ENCODE results near the gene ATOX1.

The ATOX1 gene

DNA sequence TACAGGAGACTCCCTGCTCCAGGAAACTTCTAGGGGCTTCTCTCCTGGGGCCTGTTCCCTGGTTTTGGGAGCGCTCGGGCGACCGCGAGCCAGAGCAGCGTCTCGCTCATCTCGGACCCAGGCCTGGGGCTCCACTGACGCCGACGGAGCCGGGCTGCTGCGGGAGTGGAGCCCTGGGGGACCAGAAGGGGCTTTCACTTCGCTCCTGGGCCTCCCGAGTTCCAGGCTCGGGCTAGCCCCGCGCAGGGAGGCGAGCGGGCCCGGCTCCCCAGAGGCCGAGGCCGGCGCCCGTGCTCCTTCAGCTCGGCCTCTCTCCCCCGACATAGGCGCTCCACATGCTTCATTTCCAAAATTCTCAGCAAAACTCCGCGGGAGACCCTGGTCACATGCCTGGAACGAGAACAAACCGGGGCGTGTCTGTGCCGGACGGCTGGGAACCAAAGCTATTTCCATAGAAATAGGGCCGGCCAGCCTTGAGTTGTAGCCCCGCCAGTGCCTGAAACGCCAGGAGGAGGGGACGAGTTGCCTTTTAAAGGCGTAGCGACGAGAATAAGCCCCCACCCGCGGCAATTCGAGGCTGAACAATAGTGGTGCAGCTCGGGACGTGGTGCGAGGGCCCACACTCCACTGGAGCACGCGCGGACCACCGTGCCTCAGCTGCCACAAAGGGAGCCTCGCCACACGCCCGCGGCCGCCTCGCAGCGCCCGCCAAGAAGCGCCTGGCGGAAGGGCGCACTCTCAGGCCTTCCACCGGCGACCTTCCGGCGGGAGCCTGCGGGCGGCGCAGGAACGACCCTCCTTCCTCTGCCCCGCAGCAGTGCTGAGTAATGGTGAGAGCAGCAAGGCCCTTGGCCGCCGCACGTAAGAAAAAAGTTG is 12.2 kb upstream of the ATOX1 start:
- DNase-seq (ENCODE audit: low spot score), result peak; percentile 73

DNA sequence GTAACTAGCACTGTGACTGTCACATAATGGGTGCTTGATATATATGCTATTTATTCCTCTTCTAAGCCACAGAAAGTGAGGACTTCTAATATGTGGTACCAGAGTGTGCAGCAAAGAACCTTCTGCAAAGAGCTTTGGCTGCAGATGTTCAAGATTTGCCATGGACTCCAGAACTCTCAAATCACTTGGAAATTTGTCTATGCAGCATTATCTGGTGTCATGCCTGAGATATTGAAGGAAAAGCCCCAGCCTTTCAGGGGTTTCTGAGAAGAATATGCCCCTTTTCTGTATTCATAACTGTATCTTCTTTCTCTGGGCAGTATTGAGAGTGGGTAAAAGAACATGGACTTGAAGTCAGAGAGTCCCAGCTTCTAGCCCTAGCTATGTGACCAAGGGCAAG is 8.5 kb upstream of the ATOX1 start:
- DNase-seq (ENCODE audit: low spot score), result no peak

- no peak for DNase-seq (ENCODE audit: low spot score)
Measured at GRCh38 chr5:151764801-151765200, 6.4 kb upstream of the ATOX1 start.

DNA sequence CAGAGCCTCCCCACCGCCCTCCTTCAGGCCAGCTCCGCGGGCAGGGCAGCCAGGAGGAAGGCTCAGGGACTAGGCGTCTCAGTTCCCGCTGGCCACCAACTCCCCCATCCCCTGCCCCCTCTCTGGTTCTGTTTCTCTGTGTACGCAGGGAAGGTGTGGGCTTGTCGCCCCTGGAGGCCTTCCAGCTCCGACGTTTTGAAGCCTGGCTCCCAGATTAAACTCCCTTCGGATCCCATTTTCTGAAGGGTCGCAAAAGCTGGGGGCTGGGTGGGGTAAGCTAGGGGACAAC is 346 bp downstream of the ATOX1 start:
- DNase-seq (ENCODE audit: low spot score), result no peak

- no peak for DNase-seq (ENCODE audit: low spot score)
Measured at GRCh38 chr5:151757233-151758140, 944 bp downstream of the ATOX1 start.

DNA sequence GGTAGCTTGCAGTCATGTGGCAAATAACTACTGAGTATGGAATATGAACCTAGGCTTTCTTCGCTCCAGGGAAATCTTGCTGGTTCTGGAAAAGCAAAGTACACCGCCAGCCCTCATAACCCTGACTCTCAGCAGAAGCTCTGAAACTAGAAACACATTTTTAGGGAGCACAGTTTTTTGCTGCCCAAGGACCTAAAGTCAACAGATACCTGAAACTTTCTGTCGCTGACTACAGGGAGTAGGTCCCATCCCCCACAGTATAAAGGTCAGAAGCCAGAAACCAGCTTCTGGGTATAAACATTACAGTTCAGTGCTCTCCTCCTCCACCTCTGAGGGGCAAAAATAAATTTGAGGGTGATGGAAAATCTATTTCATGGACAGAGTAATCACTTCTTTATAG is 3.0 kb downstream of the ATOX1 start:
- no peak for DNase-seq (ENCODE audit: low spot score)

DNA sequence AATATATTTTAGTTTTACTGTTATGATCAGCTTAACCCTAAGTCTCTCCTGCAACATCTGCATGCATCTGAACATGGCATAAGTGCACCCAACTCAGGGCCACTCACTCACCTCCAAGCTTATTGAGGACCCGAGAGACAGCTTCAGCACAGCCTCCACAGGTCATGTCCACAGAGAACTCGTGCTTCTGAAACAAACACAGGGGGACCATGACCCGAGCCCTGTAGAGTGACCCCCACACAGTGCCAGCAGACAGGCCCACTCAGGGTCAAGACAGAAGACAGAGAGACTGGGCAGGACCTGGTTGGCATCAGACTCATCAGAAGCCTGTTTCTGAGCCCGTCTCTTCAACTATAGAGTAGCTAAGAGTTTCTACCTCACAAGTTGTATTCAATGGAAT is 6.8 kb downstream of the ATOX1 start:
- no peak for DNase-seq (ENCODE audit: low spot score)

DNA sequence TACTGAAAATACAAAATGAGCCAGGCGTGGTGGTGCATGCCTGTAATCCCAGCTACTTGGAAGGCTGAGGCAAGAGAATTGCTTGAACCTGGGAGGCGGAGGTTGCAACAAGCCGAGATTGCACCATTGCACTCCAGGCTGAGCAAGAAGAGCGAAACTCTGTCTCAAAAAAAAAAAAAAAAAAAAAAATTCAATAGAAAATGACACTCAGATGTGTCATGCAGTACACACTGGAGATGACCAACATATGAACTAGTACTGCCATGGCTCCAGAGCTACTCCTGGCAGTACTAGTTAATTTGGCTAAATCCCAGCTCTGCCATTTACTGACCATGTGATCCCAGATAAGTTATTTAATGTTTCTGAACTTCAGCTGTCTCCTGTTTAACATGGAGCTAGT is 7.3 kb downstream of the ATOX1 start:
- no peak for DNase-seq (ENCODE audit: low spot score)

DNA sequence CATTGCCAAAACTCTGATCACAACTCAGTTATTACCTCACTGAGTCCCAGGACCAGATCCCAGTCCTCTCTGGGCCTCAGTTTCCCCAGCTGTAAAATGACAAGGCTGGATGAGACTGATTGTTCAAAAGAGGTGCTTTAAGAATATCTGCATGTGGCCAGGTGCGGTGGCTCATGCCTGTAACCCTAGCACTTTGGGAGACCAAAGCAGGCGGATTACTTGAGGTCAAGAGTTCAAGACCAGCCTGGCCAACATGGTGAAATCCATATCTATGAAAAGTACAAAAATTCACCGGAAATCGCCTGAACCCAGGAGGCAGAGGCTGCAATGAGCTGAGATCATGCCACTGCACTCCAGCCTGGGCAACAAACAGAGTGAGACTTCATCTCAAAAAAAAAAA is 8.3 kb downstream of the ATOX1 start:
- no peak for DNase-seq (ENCODE audit: low spot score)

DNA sequence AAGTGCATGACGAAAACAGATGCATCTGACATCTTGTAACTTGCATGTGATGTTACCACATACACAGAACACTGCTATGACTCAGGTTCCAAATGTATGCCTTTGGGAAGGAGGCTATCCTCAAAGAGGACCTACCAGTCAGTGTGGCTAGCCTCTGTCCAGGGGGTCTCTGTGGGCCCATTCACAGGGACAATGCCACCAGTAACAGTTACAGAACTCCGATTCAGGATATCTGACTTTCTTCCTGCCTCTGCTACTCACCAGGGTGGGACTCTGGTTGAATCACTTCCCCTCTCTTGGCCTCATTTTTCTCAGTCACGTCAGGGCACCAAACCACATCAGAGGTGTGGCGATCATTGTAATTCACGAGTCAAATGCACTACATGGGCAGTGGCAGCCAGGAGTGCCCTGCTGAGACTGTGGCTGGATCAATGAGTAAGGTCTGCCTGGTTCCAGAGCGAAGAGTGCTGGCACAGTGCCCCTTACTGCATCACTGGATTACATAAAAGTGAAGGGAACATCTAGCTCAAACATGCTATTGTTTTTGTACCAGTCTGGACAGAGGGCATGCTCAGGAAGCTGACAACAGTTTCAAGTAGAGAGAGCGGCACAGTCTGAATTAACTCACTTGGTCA is 13.2 kb downstream of the ATOX1 start:
- DNase-seq (ENCODE audit: low spot score), result peak; percentile 89

DNA sequence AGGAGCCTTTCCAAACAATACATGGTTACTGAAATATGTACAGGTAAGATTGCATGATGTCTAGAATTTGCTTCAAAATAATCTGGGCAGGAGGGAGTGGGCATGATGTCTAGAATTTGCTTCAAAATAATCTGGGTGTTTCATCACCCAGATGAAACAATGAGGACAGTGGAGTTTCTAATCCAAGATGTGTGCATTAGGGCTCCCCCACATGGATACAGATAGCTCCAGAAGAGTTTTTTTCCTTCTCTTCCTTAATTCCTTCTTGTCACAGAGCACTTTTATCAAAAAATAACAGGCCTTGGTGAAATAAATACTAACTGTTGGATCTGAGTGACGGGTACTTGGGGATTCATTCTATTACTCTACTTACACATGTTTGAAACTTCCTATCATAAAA is 14.9 kb downstream of the ATOX1 start:
- no peak for DNase-seq (ENCODE audit: low spot score)

- peak; percentile 67 for DNase-seq (ENCODE audit: low spot score)
Measured at GRCh38 chr5:151742870-151743294, 15.5 kb downstream of the ATOX1 start.

DNA sequence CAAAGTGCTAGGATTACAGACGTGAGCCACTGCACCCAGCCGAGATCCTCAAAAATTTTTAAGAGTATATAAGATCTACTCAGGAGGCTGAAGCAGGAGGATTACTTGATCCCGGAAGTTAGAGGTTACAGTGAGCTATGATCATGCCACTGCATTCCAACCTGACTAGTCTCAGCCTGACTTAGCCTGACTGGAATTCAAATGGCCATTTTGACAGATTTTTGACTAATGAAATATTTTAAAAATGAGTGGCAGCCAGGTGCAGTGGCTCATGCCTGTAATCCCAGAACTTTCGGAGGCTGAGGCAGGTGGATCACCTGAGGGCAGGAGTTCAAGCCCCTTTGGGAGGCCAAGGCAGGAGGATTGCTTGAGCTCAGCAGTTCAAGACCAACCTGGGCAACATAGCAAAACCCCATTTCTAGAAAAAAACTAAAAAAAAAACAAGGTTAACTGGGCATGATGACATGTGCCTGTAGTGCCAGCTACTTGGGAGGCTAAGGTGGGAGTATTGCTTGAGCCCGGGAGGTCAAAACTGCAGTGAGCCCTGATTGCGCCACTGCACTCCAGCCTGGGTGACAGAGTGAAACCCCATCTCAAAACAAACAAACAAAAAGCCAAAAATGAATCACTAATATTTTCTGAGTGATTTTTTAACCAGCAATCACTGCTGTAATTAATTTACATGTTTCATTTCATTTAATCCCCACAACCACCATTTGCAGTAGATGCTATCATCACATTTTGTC is 16.6 kb downstream of the ATOX1 start:
- no peak for DNase-seq (ENCODE audit: low spot score)

GRCh38 chr5:151740958-151741373 is 17.5 kb downstream of the ATOX1 start:
- DNase-seq (ENCODE audit: low spot score), result no peak

DNA sequence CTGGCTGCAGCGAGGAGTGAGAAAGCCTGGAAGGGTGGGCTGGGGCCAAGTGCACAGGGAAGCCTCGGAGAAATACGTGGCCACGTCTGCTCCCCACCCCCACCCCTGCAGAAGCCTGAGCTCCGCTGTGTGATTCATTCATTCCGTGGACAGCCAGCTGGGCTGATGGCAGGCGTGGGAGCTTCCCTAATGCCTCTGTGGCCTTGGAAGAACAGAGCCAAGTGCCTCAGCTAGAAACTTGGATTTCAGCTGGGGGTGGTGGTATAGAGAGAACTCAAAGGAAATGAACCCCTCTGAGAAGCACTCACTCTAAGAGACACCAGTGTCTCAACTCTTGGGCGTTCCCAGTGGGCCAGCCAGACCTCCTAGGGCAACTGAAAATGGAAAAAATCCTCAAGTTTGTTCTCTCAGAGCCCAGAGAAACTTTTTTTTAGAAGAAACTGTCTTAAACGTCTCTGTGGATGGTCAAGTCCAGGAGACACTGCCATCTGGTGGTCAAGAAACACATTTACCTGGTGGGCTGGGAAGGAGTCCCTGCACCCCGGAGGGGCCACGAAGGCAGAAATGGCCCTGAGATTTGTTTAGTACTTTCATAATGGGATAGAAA is 18.0 kb downstream of the ATOX1 start:
- peak; percentile 70 for DNase-seq (ENCODE audit: low spot score)

DNA sequence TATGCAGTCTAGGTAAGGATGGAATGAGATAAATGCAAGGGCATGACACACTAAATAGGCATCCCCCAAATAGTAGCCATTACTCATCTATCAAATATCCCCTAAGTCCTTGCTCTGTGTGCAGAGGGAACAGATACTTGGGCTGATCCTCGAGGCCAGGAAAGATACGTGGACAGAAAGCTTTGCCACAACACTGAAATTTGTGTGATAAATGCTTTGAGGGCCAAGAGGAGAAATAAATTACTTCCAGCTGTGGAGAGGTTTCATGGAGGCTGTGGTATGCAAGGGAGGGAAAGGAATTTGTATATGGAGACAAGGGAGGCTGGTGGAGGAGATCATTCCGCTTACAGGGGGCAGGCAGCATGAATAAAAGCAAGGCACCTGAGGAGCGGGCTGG is 18.5 kb downstream of the ATOX1 start:
- no peak for DNase-seq (ENCODE audit: low spot score)

- no peak for DNase-seq (ENCODE audit: low spot score)
Measured at GRCh38 chr5:151739395-151739794, 19.0 kb downstream of the ATOX1 start.

DNA sequence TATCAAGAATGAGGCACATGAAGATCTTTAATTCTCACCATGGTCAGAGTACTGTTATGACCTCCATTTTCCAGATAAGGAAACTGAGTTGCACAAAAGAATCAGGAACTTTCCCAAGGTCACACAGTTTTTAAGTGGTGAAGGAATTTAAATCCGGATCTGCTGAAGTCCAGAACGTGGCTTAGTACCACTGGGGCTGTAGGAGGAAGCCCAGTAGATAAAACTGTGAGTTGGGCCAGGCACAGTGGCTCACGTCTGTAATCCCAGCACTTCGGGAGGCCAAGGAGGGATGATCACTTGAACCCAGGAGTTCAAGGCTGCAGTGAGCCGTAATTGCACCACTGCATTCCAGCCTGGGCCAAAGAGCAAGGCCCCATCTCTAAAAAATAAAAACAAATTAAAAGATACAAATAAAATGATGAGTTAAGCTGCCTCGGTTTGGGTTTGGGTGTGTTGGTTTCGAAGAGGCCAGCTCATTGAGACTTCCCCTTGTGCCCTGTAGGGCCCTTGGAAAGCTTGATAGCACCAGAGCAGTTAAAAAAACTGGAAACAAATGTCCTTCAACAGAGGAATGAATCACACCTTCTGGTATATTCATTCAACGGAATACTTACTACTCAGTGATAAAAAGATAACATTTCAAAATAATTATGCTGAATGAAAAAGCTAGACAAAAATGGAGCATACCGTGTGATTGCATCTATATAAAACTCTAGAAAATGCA is 20.1 kb downstream of the ATOX1 start:
- no peak for DNase-seq (ENCODE audit: low spot score)

DNA sequence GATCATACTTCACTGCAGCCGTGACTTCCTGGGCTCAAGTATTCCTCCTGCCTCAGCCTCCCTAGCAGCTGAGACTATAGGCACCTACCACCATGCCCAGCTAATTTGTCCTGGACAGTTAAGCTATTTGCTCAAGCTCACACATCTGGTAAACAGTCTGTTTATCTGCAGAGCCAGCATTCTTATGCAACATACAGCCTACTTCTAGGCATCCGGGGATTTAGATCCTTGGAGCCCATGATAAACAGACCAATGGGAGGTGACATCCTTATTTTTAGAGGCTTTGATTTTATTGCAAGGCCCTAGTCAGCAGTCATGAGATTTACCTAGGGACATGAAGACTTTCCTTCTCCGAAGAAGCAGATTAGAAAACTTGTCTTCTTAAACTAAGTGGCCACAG is 21.0 kb downstream of the ATOX1 start:
- no peak for DNase-seq (ENCODE audit: low spot score)

DNA sequence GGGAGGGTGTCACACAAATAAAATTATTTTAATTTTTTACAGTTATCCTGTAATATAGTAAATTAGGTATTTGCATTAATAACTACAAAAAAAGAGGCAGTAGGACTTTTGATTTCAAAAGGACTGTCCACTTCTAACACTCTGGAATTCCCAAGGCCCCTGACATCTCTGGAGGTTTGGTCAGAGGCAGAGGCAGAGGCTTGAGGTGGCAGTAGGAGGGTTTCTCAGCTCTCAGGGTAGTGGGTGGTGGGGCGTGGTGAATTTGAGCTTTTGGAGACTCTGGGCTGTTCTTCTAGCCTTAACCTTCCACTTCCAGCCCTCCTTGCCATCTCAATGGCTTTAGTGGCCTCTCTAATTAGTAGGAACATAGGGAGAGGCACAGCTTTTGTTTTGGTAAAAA is 22.8 kb downstream of the ATOX1 start:
- no peak for DNase-seq (ENCODE audit: low spot score)

- DNase-seq (ENCODE audit: low spot score), result no peak
Measured at GRCh38 chr5:151734064-151734408, 24.4 kb downstream of the ATOX1 start.

All from globus pallidus (tissue), 1 donor.